ENCODE data around the gene LOXHD1. TPM values are rescaled to one million over a fixed set of nuclear protein-coding genes. Genes with fewer than 3 reads are reported as not detected.

LOXHD1 gene
- total RNA-seq, 4 donors from 2014 or later = 0.16 TPM; not detected in 3

DNA sequence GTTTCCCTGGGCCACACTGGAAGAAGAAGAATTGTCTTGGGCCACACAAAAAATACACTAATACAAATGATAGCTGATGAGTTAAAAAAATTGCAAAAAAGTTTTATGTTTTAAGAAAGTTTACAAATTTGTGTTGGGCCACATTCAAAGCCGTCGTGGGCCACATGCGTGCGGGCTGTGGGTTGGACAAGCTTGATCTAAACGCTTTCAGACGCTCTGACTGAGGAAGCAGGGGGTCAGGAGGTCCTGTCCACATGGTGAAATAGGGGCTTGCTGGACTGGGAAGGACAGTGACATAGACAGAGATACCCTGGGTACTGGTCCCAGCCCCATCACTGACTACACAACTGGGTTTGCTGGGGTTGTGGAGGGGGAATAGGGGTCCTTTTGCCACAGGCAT, 86.4 kb downstream of the LOXHD1 start:
- no peaks in the 10 kb centered on the region for H3K9me3 ChIP-seq
- intact Hi-C loops (cut with DNase I; ENCODE audit: low total_unique reads) (no loop called here), in situ Hi-C loops (cut with MboI; ENCODE audit: low pct_ligation_motif_present in 1 of 4, low pct_unique_long_range_greater_than_20kb in 1 of 4, low sequenced_read_pairs in 3 of 4) (loop anchor here in 1 of 4 donors (25.0 kb wide), 1 partner anchor 92 kb away; the partner anchor contains the start of gene LOXHD1)
- H3K4me1 ChIP-seq = no peaks in the 10 kb centered on the region
- no peaks in the 10 kb centered on the region for H3K27me3 ChIP-seq
- no peak for TF ChIP-seq POLR2AphosphoS5 (IDR thresholded peaks at IDR 0.05)
- TF ChIP-seq POLR2A (IDR thresholded peaks at IDR 0.05) = no peak
- TF ChIP-seq CTCF (IDR thresholded peaks at IDR 0.05) = no peak
- no peak for TF ChIP-seq EP300 (IDR thresholded peaks at IDR 0.05; ENCODE audit: low read depth)
- H3K4me3 ChIP-seq = no peak overlapping the region
- WGBS, 2 donors (ENCODE audit: low coverage in 1 of 2) = 69 to 73% methylated on average over 6 of the region's 6 CpGs
- DNase-seq = no peak
- H3K27ac ChIP-seq = no peak overlapping the region
- no peaks in the 10 kb centered on the region for H3K36me3 ChIP-seq

- no peak for DNase-seq
- Histone ChIP-seq H3K27ac (no peak overlapping the region), H3K36me3 (no peaks in the 10 kb centered on the region), H3K9me3 (no peaks in the 10 kb centered on the region), H3K4me1 (no peaks in the 10 kb centered on the region), H3K4me3 (no peak overlapping the region), H3K27me3 (no peaks in the 10 kb centered on the region)
- in situ Hi-C loops (cut with MboI; ENCODE audit: low pct_ligation_motif_present in 1 of 4, low pct_unique_long_range_greater_than_20kb in 1 of 4, low sequenced_read_pairs in 3 of 4) (loop anchor here in 1 of 4 donors (25.0 kb wide), 1 partner anchor 92 kb away; the partner anchor contains the start of gene LOXHD1), intact Hi-C loops (cut with DNase I; ENCODE audit: low total_unique reads) (no loop called here)
- 62% methylated on average over 5 of the region's 5 CpGs; no CpG with 5 or more reads in 1 of the 2 donors for WGBS, 2 donors (ENCODE audit: low coverage in 1 of 2)
- TF ChIP-seq EP300 (IDR thresholded peaks at IDR 0.05; ENCODE audit: low read depth) (no peak), POLR2A (IDR thresholded peaks at IDR 0.05) (no peak), POLR2AphosphoS5 (IDR thresholded peaks at IDR 0.05) (no peak), CTCF (IDR thresholded peaks at IDR 0.05) (no peak)
Observed at GRCh38 chr18:46570134-46570533, 86.9 kb downstream of the LOXHD1 start.

GRCh38 chr18:46569211-46569610, 87.8 kb downstream of the LOXHD1 start:
- in situ Hi-C loops (cut with MboI; ENCODE audit: low pct_ligation_motif_present in 1 of 4, low pct_unique_long_range_greater_than_20kb in 1 of 4, low sequenced_read_pairs in 3 of 4) = loop anchor here in 1 of 4 donors (25.0 kb wide), 1 partner anchor 93 kb away; the partner anchor contains the start of gene LOXHD1
- H3K27me3 ChIP-seq = no peaks in the 10 kb centered on the region
- DNase-seq = no peak
- no peaks in the 10 kb centered on the region for H3K4me1 ChIP-seq
- H3K36me3 ChIP-seq = no peaks in the 10 kb centered on the region
- WGBS, 2 donors (ENCODE audit: low coverage in 1 of 2) = 66 to 79% methylated on average over 7 of the region's 7 CpGs
- H3K27ac ChIP-seq = no peak overlapping the region
- no peaks in the 10 kb centered on the region for H3K9me3 ChIP-seq
- no peak for TF ChIP-seq POLR2AphosphoS5 (IDR thresholded peaks at IDR 0.05)
- no peak for TF ChIP-seq POLR2A (IDR thresholded peaks at IDR 0.05)
- no peak for TF ChIP-seq EP300 (IDR thresholded peaks at IDR 0.05; ENCODE audit: low read depth)
- no peak for TF ChIP-seq CTCF (IDR thresholded peaks at IDR 0.05)
- intact Hi-C loops (cut with DNase I; ENCODE audit: low total_unique reads) = no loop called here
- H3K4me3 ChIP-seq = no peak overlapping the region

GRCh38 chr18:46567196-46567595, 89.8 kb downstream of the LOXHD1 start:
- TF ChIP-seq EP300 (IDR thresholded peaks at IDR 0.05; ENCODE audit: low read depth) = no peak
- TF ChIP-seq POLR2A (IDR thresholded peaks at IDR 0.05) = no peak
- no peak for TF ChIP-seq POLR2AphosphoS5 (IDR thresholded peaks at IDR 0.05)
- TF ChIP-seq CTCF (IDR thresholded peaks at IDR 0.05) = no peak
- no peaks in the 10 kb centered on the region for H3K27me3 ChIP-seq
- DNase-seq = no peak
- in situ Hi-C loops (cut with MboI; ENCODE audit: low pct_ligation_motif_present in 1 of 4, low pct_unique_long_range_greater_than_20kb in 1 of 4, low sequenced_read_pairs in 3 of 4) = loop anchor here in 1 of 4 donors (25.0 kb wide), 1 partner anchor 95 kb away; the partner anchor contains the start of gene LOXHD1
- no peak overlapping the region for H3K4me3 ChIP-seq
- H3K9me3 ChIP-seq = no peaks in the 10 kb centered on the region
- H3K27ac ChIP-seq = no peak overlapping the region
- no peaks in the 10 kb centered on the region for H3K4me1 ChIP-seq
- no peaks in the 10 kb centered on the region for H3K36me3 ChIP-seq
- intact Hi-C loops (cut with DNase I; ENCODE audit: low total_unique reads) = no loop called here
- 65% methylated on average over 2 of the region's 2 CpGs; no CpG with 5 or more reads in 1 of the 2 donors for WGBS, 2 donors (ENCODE audit: low coverage in 1 of 2)
